C4-2B (cell line): ENCODE results near the gene AMMECR1.

Experiments used
- ZFX ChIP-seq: fragments of 450-650 bp; IDR thresholded peaks from 2 replicates; pipeline ENCODE4 v1.6.1; 2017
- TF ChIP-seq, protein P1 (sequence below): fragments of 450-650 bp; conservative IDR thresholded peaks from 2 replicates; pipeline ENCODE4 v1.5.1; 2017; ENCODE audit warnings: mild to moderate bottlenecking

DNA sequence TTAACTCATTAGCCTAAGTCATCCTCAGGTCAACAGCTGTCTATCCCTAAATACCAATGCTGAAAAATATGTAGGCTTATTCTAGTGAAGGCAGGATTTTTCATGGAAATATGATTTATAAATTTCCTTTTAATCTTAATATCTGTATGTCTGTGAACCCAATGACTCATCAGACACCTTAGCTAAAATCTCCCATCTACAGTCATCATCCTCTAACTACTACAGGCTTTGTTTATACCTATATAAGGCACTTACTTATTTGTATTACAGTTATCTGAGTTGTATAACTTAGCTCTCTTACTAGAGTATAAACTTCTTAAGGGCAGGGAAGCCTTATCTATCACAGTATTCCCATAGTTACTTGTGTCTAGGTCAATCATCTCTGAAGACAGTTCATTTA, 24.2 kb downstream of the AMMECR1 start:
- TF ChIP-seq, protein P1, sequence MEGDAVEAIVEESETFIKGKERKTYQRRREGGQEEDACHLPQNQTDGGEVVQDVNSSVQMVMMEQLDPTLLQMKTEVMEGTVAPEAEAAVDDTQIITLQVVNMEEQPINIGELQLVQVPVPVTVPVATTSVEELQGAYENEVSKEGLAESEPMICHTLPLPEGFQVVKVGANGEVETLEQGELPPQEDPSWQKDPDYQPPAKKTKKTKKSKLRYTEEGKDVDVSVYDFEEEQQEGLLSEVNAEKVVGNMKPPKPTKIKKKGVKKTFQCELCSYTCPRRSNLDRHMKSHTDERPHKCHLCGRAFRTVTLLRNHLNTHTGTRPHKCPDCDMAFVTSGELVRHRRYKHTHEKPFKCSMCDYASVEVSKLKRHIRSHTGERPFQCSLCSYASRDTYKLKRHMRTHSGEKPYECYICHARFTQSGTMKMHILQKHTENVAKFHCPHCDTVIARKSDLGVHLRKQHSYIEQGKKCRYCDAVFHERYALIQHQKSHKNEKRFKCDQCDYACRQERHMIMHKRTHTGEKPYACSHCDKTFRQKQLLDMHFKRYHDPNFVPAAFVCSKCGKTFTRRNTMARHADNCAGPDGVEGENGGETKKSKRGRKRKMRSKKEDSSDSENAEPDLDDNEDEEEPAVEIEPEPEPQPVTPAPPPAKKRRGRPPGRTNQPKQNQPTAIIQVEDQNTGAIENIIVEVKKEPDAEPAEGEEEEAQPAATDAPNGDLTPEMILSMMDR = no peak
- no peak for TF ChIP-seq ZFX
